PC-9 (cell line): ENCODE measurements around the gene CRTAC1.

ENCODE experiments used
- EZH2 ChIP-seq: fragments of 200-600 bp; sonication (generic); IDR thresholded peaks from 2 replicates; pipeline ENCODE4 v1.8.0; 2017; ENCODE audit warnings: antibody characterized with exemption, low read depth
- TF ChIP-seq, protein P1 (sequence below): fragments of 200-600 bp; sonication (generic); conservative IDR thresholded peaks from 2 replicates; pipeline ENCODE4 v1.6.1; 2017; ENCODE audit warnings: mixed run types, antibody characterized with exemption, mild to moderate bottlenecking, moderate library complexity

DNA sequence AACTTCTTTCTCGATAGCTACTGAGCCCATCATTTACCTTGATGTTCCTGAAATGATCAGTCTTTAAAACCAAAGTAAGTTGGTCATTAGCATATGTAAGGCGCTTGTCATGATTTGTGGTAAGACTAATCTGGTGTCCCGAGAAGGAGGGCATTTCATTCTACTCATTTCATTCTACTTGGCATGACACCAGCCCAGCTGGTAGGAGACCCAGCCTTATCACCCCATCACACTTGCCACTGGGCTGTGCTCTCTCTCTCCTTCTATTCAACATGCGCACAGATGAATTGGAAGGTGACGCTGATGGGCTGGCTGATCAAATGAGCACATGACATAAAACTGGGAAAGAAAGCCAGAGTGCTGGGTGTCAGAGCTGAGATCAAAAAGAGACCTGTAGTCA, 65.7 kb downstream of the CRTAC1 start:
- no peak for TF ChIP-seq EZH2
- TF ChIP-seq, protein P1, sequence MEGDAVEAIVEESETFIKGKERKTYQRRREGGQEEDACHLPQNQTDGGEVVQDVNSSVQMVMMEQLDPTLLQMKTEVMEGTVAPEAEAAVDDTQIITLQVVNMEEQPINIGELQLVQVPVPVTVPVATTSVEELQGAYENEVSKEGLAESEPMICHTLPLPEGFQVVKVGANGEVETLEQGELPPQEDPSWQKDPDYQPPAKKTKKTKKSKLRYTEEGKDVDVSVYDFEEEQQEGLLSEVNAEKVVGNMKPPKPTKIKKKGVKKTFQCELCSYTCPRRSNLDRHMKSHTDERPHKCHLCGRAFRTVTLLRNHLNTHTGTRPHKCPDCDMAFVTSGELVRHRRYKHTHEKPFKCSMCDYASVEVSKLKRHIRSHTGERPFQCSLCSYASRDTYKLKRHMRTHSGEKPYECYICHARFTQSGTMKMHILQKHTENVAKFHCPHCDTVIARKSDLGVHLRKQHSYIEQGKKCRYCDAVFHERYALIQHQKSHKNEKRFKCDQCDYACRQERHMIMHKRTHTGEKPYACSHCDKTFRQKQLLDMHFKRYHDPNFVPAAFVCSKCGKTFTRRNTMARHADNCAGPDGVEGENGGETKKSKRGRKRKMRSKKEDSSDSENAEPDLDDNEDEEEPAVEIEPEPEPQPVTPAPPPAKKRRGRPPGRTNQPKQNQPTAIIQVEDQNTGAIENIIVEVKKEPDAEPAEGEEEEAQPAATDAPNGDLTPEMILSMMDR = no peak
